ENCODE data around the gene IREB2.
A peak's percentile ranks its signal among the peaks of the same experiment; 100 is the strongest.
"Not testable (repeated sequence)": the region's sequence is repeated elsewhere in the genome, so short reads cannot be mapped to it uniquely, and the experiment has no call there.

IREB2 gene, protein sequence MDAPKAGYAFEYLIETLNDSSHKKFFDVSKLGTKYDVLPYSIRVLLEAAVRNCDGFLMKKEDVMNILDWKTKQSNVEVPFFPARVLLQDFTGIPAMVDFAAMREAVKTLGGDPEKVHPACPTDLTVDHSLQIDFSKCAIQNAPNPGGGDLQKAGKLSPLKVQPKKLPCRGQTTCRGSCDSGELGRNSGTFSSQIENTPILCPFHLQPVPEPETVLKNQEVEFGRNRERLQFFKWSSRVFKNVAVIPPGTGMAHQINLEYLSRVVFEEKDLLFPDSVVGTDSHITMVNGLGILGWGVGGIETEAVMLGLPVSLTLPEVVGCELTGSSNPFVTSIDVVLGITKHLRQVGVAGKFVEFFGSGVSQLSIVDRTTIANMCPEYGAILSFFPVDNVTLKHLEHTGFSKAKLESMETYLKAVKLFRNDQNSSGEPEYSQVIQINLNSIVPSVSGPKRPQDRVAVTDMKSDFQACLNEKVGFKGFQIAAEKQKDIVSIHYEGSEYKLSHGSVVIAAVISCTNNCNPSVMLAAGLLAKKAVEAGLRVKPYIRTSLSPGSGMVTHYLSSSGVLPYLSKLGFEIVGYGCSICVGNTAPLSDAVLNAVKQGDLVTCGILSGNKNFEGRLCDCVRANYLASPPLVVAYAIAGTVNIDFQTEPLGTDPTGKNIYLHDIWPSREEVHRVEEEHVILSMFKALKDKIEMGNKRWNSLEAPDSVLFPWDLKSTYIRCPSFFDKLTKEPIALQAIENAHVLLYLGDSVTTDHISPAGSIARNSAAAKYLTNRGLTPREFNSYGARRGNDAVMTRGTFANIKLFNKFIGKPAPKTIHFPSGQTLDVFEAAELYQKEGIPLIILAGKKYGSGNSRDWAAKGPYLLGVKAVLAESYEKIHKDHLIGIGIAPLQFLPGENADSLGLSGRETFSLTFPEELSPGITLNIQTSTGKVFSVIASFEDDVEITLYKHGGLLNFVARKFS

DNA sequence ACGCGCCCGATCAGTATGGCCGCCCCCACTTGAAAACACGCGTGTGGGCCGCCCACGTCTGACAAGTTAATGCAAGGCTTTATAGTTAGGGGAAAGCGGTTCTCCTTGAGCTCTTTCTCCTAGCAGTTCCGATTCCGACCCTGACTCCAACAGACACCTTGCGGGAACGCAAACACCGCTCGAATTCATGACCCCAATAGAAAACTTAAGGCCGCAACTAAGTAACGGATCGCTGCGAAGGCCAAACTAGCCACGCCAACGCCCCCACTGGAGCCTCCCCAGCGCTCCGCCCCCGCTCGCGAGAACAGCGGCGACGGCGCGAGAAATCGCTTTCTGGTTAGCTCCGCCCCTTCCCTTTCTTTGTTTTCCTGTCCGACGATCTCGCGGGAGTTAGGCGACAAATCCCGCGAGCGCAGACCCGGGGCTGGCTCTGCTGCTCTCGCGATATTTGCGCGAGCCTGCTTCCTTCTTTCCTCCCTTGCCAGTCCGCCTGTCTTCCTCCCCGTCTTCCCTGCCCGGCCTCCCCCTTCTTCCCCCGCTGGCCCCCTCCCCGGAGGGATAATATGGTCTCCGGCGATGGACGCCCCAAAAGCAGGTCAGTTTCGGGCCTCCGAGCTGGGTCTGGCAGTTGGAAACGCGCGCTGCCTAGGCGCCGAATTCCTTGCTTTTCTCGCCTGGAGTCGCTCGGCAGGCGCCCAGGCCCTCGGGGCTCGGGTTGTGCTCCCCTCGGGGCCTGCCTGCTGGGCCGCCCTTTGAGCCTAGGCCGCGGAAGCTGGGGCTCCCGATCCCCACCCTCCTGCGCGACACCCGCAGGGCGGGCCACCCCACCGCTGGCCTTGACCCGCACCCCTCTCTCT, at the start of gene IREB2:
Gene IREB2 (plus strand): TSS at position 455 of the 857 bp plus-strand sequence. CDS start 122 bp downstream, at position 577.
- peak; percentile 95 for DNase-seq (ENCODE audit: low read depth)

DNA sequence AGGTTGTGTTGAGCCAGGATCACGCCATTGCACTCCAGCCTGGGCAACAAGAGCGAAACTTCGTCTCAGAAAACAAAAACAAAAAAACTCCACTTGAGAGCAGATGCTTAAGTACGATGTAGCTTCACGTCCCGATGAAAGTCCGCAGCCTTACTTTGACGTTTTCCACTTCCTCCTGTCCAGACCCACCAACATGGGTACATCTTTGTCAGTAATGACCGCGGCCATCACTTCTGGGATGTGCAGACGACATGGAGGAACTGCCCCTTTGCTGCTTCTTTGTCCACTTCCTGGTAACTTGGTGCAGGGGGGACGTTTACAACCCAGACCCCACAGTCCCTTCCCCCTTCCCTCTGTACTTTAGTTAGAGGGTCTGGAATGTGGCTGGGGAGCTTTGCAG, 49.2 kb upstream of the IREB2 start:
- DNase-seq (ENCODE audit: low read depth), result no peak

DNA sequence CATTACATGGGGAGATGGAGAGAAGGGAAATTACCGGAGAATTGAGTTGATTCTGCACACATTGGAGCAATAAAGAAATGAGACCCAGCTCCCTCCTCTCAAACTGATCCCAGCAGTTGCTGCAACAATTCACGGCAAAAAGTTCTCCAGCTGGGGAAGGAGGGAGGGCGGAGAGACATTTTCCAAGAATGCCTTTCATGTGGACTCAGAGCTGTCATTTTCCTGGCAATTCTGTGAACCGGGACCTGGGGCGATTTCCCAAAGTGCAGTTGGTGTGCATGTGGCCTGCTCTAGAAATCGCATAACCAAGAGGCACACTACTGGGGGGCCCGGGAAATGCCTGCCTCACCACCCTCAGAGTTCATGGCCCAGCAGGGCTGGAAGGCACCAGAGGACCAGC, 48.7 kb upstream of the IREB2 start:
- DNase-seq (ENCODE audit: low read depth), result no peak

DNA sequence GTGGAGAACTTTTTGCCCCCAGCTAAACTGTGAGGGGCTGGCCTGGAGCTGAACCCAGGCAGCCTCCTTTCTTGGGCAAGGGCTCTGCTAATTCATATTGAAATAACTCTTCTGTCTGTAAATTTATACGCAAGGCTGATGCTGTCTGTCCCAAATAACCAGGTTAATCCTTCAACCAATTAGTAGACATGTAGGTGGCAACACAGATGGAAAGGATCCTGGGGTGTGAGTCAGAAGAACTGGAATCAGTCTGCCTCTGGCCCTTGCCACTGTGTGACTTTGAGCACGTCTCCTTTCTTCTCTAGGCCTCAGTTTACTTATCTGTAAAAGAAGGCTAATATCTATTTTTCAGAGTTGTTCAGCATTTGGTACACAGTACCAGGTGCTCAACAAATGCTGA, 48.3 kb upstream of the IREB2 start:
- no peak for DNase-seq (ENCODE audit: low read depth)

DNA sequence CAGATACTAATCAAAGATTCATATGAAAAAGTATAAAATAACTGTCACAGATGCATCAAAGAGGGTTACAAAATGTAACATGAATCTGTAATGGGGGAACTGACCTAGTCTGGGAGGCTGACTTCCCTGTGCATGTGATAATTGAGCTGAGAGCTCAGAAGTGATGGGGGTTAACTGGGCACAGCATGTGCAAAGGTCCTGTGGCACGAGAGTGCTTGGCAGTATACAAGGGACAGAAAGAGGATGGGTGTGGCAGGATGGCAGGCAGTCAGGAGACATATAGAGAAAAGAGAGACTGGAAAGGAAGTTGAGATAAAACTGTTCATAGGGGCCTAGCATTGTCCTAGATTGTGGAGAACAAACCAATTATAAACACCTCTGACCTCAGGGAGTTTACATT, 47.8 kb upstream of the IREB2 start:
- DNase-seq (ENCODE audit: low read depth), result no peak

DNA sequence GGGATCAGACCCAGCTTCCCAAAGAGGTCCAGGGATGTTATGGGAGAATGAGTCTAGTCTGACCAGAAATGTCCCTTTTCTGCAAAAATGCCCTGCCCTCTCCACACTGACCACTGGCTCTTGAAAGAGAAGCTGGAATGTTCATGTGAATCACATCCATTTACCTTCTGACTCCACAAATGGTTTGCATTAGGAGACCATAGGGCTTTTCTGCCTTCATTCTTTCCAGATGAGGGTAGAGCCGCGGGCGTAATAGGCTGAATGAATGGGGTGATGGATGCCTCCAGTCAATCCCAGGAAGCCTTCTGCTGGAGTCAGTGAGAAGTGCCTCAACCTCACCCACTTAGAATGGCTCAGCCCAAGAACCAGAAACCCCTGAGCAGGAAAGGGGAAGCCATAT, 47.2 kb upstream of the IREB2 start:
- no peak for DNase-seq (ENCODE audit: low read depth)

DNA sequence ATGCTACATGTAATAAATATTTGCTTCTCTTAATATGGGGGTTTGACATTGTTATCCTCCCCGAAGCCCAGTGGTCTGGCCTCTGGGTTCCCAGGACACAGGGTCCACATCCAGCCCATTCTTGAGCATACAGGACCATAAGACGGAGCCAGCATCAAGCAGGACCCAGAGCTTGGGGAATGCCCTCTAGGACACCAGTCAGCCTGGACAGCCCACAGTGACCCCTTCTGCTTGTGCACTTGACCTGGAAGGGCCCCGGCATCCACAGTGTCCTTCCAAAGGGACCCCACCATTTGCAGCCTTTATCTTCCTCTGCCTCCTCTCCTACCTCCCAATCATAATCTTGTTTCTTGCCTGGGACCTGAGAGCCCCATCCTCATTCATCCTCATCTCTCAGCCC, 46.2 kb upstream of the IREB2 start:
- DNase-seq (ENCODE audit: low read depth), result no peak

DNA sequence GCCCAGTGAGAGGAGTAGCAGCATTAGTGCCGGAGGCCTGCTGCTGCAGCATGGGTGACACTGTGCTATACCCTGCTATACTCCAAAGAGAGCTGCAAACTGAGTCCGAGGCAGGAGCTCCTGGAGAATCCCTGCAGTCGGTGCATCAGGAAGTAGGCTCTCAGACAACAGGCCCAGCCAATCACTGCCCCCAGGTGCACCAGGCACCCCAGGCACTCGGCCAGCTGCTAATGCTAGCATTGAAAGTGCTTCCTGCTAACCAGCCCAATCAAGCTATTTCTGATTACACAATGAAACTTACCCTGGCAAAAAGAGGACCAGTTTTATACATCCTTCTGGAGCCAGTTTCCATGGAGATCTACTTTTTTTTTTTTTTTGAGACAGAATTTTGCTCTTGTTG, 45.6 kb upstream of the IREB2 start:
- no peak for DNase-seq (ENCODE audit: low read depth)

DNA sequence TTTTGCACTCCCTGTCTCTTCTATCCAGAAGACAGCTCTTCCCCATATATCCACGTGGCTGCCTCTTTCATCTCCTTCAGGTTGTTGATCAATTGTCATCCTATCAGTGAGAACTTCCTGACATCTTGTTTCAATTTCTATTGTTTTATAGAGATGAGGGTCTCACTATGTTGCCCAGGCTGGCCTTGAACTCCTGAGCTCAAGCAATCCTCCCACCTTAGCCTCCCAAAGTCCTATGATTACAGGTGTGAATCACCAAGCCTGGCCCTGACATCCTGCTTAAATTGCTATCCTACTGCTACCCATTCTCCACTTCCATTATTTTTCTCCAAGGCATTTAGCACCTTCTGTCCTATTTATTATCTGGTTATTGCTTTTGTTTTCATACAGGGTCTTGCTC, 44.9 kb upstream of the IREB2 start:
- no peak for DNase-seq (ENCODE audit: low read depth)

DNA sequence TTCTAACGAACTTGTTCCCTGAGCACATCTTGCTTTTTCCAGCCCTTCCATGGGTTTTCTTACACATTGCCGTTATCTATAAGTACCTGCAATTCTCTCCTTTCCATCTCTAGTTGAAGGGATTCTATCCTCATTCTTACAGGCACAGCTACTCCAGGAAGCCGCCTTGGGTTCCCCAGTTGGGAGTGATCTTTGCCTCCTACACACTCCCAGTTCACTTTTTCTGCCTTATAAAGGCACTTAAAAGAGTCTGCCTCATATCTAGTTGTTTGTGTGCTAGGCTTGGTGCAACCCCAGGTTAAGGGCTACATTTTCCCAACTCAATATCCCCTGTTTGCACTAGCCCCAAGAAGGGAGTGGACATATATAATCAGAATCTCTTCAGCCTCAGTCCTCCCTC, 44.0 kb upstream of the IREB2 start:
- DNase-seq (ENCODE audit: low read depth), result no peak

DNA sequence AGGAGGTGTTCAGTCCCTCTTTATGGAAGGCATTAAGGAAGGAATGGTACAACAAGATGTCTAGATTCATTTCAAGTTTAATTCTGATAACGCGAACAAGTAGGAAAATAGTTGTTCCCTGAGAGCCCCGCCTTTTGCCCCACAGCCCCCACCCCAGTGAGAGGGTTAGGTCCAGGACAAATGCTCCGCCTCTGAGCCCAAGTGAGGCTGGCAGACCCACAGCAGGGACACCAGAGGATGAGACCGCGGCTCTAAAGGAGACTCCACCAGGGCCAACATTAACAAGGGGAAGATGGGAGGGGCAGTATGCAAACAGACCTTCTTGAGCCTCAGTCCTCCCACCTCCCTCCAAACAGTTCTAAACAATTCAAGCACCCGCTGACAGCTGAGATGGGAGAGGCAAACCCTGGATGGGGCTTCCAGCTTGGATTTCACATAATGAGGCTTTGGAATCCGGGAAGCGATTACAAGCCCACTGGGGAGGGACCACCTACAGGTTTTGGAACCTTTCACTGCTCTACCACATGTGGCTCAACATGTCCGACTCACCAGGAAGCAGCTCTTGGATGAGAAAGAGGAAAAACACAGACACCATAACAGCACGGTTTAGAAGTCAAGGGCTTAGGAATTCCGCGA, 42.9 kb upstream of the IREB2 start:
- DNase-seq (ENCODE audit: low read depth), result no peak

DNA sequence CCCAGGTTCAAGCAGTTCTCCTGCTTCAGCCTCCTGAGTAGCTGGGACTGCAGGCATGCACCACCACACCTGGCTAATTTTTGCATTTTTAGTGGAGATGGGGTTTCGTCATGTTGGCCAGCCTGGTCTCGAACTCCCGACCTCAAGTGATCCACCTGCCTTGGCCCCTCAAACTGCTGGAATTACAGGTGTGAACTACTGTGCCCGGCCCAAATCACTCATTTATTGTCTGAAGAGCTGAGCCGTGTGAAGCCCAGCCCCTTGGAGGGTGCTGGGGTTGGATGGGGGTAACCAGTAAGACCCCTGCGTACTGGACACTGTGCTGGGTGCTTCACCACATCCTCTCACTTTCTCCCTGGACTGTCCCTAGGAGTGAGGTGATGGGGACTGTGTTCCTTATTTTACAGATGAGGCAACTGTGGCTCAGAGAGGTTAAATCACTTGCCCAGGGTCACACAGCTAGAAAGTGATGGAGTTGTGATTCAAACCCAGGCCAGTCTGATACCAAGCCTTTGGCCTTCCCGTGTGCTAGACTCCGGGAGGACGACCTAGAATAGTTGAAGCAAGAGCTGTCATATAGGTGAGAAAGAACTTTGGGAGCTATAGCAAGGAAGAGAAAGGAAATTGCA, 41.7 kb upstream of the IREB2 start:
- no peak for DNase-seq (ENCODE audit: low read depth)

DNA sequence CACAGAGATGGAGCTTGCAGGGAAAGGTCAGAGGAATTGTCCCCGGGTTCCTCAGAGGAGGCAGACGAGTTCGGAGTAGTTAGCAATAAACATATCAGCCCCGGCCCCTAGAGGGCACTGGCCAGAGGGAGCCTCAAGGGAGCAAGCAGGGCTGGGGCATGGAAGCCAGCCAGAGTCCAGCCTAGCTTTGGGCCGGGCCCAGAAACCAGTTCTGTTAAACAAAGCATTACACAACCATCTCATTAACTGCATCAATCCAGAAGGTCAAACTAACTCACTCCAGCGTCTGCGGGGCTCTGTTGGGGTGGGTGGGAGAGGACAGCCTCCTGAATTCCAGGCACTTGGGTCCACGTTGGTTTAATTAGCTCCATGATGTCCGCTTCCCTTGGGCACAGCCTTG, 41.0 kb upstream of the IREB2 start:
- no peak for DNase-seq (ENCODE audit: low read depth)

DNA sequence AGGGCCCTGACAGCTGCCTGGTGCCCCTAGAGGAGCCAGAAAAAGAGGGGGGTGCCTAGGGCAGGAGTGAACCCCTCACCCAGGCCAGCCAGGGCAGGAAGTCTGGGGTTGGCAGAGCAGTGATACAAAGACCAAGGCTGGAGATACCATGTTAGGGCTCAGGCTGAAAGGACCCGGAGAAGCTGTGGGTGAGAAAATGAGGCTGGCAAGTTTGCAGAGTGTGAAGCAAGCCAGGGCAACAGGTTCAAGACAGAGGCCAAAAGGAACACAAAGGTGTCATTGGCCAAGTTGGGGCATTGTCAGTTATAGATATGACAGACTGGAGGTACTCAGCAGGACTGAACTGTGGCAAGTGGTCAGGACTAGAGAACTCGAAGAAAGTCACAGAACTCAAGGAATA, 40.6 kb upstream of the IREB2 start:
- DNase-seq (ENCODE audit: low read depth), result no peak

DNA sequence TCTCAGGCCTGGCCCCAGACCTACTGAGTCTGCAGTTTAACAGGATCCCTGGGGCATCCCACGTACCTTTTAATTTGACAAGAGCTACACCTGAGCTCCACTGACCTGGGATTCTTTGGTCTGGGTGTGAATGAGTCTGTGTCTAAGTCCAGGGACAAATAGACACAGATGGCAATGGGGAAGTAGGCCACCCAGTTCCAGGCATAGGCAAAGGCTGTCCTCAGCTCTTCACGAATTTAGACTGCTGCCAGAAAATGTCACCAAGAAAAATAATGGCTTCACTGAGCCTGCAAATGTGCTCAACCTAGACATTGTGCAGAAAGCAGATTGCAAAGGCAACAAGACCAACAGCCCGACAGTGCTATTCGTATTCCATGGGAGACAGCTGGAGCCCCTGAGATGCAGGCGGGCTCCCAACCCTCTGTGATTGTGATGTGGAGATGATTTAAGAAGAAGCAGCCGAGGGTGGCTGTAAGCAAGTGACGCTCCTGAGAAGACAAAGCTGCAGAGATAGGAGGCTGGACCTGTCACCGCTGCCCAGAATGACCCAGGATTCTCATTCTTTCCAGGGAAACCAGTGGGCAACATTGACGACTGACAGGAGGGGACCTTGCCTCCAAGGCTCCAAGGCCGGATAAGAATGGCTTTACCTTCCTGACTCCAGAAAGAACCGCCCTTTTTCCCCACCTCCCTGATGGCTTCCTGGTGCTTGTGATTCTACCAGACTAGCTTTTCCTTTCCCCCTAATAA, 39.8 kb upstream of the IREB2 start:
- no peak for DNase-seq (ENCODE audit: low read depth)

DNA sequence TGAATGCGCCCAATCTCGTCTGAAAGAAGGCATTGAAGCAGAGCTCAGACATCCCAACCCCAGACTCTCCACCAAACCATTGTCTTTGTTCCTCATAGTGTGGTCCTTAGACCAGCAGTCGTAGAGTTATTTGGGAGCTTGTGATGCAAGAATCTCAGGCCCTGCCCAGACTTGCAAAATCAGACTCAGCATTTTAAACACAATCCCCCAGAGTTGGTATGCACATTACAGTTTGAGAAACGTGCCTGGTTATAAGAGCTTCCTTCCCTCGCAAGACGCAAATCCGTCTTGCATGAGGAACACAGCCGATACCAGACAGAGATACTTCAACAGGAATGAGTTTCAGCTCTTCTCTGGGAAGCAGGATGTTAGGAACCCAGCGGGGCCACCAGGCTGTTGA, 38.9 kb upstream of the IREB2 start:
- no peak for DNase-seq (ENCODE audit: low read depth)

DNA sequence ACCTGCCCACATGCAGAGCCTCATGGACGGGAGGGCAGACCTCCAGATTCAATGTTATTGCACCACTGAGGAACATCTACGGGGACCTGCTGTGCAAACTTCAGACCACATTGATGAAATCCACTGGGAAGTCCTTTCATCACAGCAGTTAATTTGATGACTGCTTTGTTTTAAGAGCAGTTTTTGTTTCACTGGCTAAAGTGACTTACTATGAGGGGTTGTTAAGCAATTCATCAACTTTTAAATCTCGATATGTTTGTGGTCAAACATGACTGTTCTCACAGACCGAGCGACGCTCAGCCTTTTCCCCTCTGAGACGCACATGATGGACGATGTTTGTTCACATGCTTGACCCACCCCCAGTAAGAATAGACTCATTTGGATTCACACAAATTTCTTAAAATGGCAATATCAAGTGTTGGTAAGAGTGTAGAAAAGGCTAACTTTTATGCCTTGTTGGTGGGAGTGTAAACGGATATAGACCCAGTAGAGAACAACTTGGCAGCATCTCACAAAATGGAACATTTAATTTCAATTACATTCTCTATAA, 35.9 kb upstream of the IREB2 start:
- no peak for DNase-seq (ENCODE audit: low read depth)

DNA sequence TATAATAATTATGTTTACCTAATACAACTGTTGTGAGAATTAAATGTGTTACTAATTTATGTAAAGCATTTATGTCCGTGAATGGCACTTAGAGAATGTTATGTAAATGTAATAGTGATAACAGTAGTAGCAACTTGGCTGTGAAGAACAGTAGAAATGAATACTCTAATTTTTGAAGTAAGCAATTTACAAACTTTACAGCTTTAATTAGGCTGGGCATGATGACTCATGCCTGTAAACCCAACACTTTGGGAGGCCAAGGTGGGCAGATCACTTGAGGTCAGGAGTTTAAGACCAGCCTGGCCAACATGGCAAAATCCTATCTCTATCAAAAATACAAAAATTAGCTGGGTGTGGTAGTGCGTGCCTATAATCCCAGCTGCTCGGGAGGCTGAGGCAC, 33.9 kb upstream of the IREB2 start:
- no peak for DNase-seq (ENCODE audit: low read depth)

DNA sequence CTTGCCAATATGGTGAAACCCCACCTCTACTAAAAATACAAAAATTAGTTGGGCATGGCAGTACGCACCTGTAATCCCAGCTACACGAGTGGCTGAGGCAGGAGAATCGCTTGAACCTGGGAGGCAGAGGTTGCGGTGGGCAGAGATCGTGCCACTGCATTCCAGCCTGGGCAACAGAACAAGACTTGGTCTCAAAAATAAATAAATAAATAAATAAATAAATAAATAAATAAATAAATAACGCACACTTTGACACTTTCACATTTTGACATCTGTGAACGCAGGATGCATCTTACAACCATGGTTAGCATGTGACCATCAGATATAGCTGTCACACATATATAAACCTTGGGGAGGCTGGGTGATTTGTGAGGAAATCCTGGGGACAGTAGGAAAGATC, 33.2 kb upstream of the IREB2 start:
- not testable (repeated sequence) for DNase-seq (ENCODE audit: low read depth)

DNA sequence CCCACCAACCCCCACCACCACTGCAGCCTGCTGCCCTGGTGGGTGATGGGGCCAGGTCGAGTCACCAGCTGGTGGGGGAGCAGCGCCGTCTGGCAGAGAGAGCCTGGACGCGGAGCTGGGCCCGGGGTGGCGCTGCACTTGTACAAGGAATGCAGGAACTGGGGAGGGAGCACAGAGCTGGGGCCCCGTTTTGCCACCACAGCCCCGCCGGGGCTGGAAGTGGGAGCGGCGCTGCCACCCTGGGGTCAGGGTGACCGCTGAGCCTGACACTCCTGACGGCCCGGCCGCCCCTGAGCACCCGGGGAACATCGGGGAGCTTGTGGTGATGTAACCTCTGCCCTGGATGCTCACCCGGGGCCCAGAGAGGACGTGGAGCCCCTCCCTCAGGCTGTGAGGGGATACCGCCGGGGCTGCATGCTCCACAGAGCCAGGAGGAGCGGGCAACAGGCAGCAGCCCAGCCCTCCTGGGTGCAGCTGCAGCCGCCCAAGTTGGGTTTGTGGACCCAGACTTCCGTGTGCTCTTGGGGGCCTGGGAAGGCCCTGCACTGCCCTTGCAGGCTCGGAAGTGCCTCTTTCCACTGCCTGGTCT, 32.6 kb upstream of the IREB2 start:
- no peak for DNase-seq (ENCODE audit: low read depth)

All from activated T-cell treated with anti-CD3 and anti-CD28 coated beads for 1 hour (primary cell).